Measurements from ENCODE around the gene TMEM51. TPM values are rescaled to one million over a fixed set of nuclear protein-coding genes. Genes with fewer than 3 reads are reported as not detected.

TMEM51 gene
- total RNA-seq, 4 donors from 2014 or later, result 17.7 to 32.9 (median 22.9) TPM

GRCh38 chr1:15123270-15123669 is 30.3 kb upstream of the TMEM51 start:
- TF ChIP-seq POLR2A (IDR thresholded peaks at IDR 0.05), result no peak
- TF ChIP-seq, protein P1, sequence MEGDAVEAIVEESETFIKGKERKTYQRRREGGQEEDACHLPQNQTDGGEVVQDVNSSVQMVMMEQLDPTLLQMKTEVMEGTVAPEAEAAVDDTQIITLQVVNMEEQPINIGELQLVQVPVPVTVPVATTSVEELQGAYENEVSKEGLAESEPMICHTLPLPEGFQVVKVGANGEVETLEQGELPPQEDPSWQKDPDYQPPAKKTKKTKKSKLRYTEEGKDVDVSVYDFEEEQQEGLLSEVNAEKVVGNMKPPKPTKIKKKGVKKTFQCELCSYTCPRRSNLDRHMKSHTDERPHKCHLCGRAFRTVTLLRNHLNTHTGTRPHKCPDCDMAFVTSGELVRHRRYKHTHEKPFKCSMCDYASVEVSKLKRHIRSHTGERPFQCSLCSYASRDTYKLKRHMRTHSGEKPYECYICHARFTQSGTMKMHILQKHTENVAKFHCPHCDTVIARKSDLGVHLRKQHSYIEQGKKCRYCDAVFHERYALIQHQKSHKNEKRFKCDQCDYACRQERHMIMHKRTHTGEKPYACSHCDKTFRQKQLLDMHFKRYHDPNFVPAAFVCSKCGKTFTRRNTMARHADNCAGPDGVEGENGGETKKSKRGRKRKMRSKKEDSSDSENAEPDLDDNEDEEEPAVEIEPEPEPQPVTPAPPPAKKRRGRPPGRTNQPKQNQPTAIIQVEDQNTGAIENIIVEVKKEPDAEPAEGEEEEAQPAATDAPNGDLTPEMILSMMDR (IDR thresholded peaks at IDR 0.05), result no peak
- TF ChIP-seq POLR2AphosphoS5 (IDR thresholded peaks at IDR 0.05), result no peak
- no peak for TF ChIP-seq EP300 (IDR thresholded peaks at IDR 0.05; ENCODE audit: low read depth)
- intact Hi-C loops (cut with DNase I; ENCODE audit: low total_unique reads), result loop anchor here (10.0 kb wide), 1 partner anchor 312 kb away; the partner anchor contains the start of gene CTRC
- WGBS, 2 donors (ENCODE audit: low coverage in 1 of 2), result 69 to 82% methylated on average over 2 to 5 of the region's 5 CpGs

GRCh38 chr1:15123925-15124324 is 29.6 kb upstream of the TMEM51 start:
- in situ Hi-C loops (cut with MboI; ENCODE audit: low pct_ligation_motif_present in 1 of 4, low pct_unique_long_range_greater_than_20kb in 1 of 4, low sequenced_read_pairs in 3 of 4) (loop anchor here in 2 of 4 donors (10.0 kb wide), 1 partner anchor 181 kb away; no protein-coding TSS in a partner anchor), intact Hi-C loops (cut with DNase I; ENCODE audit: low total_unique reads) (loop anchor here (10.0 kb wide), 1 partner anchor 311 kb away; the partner anchor contains the start of gene CTRC)
- 71 to 91% methylated on average over 2 to 9 of the region's 9 CpGs for WGBS, 2 donors (ENCODE audit: low coverage in 1 of 2)
- no peak overlapping the region for H3K4me3 ChIP-seq
- H3K4me1 ChIP-seq, result no peaks in the 10 kb centered on the region
- H3K27ac ChIP-seq, result no peak overlapping the region
- H3K27me3 ChIP-seq, result no peaks in the 10 kb centered on the region
- H3K36me3 ChIP-seq, result no peaks in the 10 kb centered on the region
- no peaks in the 10 kb centered on the region for H3K9me3 ChIP-seq
- TF ChIP-seq POLR2A (IDR thresholded peaks at IDR 0.05) (no peak), POLR2AphosphoS5 (IDR thresholded peaks at IDR 0.05) (no peak), EP300 (IDR thresholded peaks at IDR 0.05; ENCODE audit: low read depth) (no peak)
- TF ChIP-seq, protein P1 (IDR thresholded peaks at IDR 0.05), result no peak
- DNase-seq, result no peak

More at GRCh38 chr1:15123270-15123669, 30.3 kb upstream of the TMEM51 start:
- H3K9me3 ChIP-seq, result no peaks in the 10 kb centered on the region
- DNase-seq, result no peak
- H3K27me3 ChIP-seq, result no peaks in the 10 kb centered on the region
- H3K36me3 ChIP-seq, result no peaks in the 10 kb centered on the region
- H3K4me3 ChIP-seq, result no peak overlapping the region
- no peak overlapping the region for H3K27ac ChIP-seq
- H3K4me1 ChIP-seq, result no peaks in the 10 kb centered on the region
- in situ Hi-C loops (cut with MboI; ENCODE audit: low pct_ligation_motif_present in 1 of 4, low pct_unique_long_range_greater_than_20kb in 1 of 4, low sequenced_read_pairs in 3 of 4), result loop anchor here in 2 of 4 donors (10.0 kb wide), 1 partner anchor 182 kb away; no protein-coding TSS in a partner anchor

DNA sequence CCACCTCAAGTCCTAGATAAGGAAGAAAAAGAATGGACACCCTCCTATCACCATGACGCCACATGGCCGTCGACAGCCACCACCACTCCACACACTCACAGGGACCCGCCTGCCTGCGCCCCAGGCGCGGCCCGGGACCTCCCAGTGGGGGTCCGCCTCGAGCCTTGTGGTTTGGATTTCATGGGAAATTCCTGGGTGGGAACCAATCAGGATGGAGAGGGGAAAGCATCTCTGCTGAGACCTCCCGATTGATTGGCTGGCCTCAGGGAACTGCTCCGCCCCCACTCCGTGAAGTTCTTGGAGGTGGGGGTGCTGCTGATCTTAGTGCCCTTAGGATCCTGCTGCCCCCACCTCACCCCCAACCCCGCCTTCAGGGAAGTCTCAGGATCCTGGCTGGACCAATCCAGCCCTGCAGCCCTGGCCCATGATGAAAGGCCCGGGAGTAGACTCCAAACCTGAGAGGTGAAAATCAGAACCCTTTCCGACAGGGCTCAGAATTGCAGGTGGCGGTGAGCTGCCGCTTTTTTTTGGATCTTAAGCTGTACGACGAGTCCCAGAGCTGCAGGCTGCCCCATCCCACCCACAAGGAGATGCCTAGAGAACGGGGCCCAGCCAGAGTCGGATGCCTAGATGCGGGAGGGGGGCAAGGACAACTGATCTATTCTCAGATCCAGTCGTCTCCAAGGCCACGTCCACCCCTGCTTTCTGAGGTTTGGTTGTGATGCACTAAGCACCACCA is 29.0 kb upstream of the TMEM51 start:
- H3K4me1 ChIP-seq, result no peaks in the 10 kb centered on the region
- H3K27ac ChIP-seq, result no peak overlapping the region
- DNase-seq, result no peak
- in situ Hi-C loops (cut with MboI; ENCODE audit: low pct_ligation_motif_present in 1 of 4, low pct_unique_long_range_greater_than_20kb in 1 of 4, low sequenced_read_pairs in 3 of 4) (loop anchor here (5.0 to 25.0 kb wide), 3 partner anchors 173 to 313 kb away; partner anchors contain the start of gene CTRC (in 3 of the 4)), intact Hi-C loops (cut with DNase I; ENCODE audit: low total_unique reads) (loop anchor here (10.0 kb wide), 1 partner anchor 310 kb away; the partner anchor contains the start of gene CTRC)
- H3K27me3 ChIP-seq, result no peaks in the 10 kb centered on the region
- H3K9me3 ChIP-seq, result no peaks in the 10 kb centered on the region
- WGBS, 2 donors (ENCODE audit: low coverage in 1 of 2), result 90% methylated on average over 22 of the region's 25 CpGs; no CpG with 5 or more reads in 1 of the 2 donors
- TF ChIP-seq EP300 (IDR thresholded peaks at IDR 0.05; ENCODE audit: low read depth) (no peak), POLR2A (IDR thresholded peaks at IDR 0.05) (no peak)
- TF ChIP-seq, protein P1 (IDR thresholded peaks at IDR 0.05), result no peak
- H3K36me3 ChIP-seq, result no peaks in the 10 kb centered on the region
- H3K4me3 ChIP-seq, result no peak overlapping the region

- TF ChIP-seq, protein P1 (IDR thresholded peaks at IDR 0.05), result no peak
- TF ChIP-seq POLR2AphosphoS5 (IDR thresholded peaks at IDR 0.05) (no peak), EP300 (IDR thresholded peaks at IDR 0.05; ENCODE audit: low read depth) (no peak), POLR2A (IDR thresholded peaks at IDR 0.05) (no peak)
- DNase-seq, result no peak
- H3K36me3 ChIP-seq, result no peaks in the 10 kb centered on the region
- intact Hi-C loops (cut with DNase I; ENCODE audit: low total_unique reads) (loop anchor here (10.0 kb wide), 1 partner anchor 310 kb away; the partner anchor contains the start of gene CTRC), in situ Hi-C loops (cut with MboI; ENCODE audit: low pct_ligation_motif_present in 1 of 4, low pct_unique_long_range_greater_than_20kb in 1 of 4, low sequenced_read_pairs in 3 of 4) (loop anchor here (5.0 to 25.0 kb wide), 3 partner anchors 172 to 312 kb away; partner anchors contain the start of gene CTRC (in 3 of the 4))
- H3K9me3 ChIP-seq, result no peaks in the 10 kb centered on the region
- H3K4me3 ChIP-seq, result no peak overlapping the region
- no peaks in the 10 kb centered on the region for H3K4me1 ChIP-seq
- H3K27ac ChIP-seq, result no peak overlapping the region
- no peaks in the 10 kb centered on the region for H3K27me3 ChIP-seq
- WGBS, 2 donors (ENCODE audit: low coverage in 1 of 2), result 86 to 97% methylated on average over 5 to 7 of the region's 7 CpGs
Observed at GRCh38 chr1:15125101-15125745, 28.3 kb upstream of the TMEM51 start.

Measured in transverse colon (tissue), 4 donors.